Stomach (tissue), 9 donors: ENCODE measurements around the gene DVL3. TPM values are rescaled to one million over a fixed set of nuclear protein-coding genes. Genes with fewer than 3 reads are reported as not detected.

Experiments used
- DNase-seq, 2 donors: peaks; one replicate each; pipeline versions ENCODE4 v3.0.0 to v3.0.0-alpha.2; 2013 to 2019
- H3K27ac ChIP-seq, 5 donors: fragments of 200-600 bp in 4 of 5; sonication (generic) in 4 of 5; one replicate each; pipeline ENCODE4 v1.5.1; 2013 to 2019; ENCODE audit warnings: mild to moderate bottlenecking in 1 of 5, moderate library complexity in 1 of 5
- H3K27me3 ChIP-seq, 3 donors: fragments of 200-600 bp; sonication (generic); one replicate each; pipeline ENCODE4 v1.5.1; 2017 to 2019; ENCODE audit warnings: mixed run types in 1 of 3
- H3K36me3 ChIP-seq, 4 donors: fragments of 200-600 bp; sonication (generic); 1 replicate in 3 of 4; 2 replicates in 1 of 4; pipeline ENCODE4 v1.5.1; 2016 to 2019
- H3K4me1 ChIP-seq, 4 donors: fragments of 200-600 bp; sonication (generic); one replicate each; pipeline ENCODE4 v1.5.1; 2016 to 2019
- H3K4me3 ChIP-seq, 4 donors: fragments of 200-600 bp; sonication (generic) in 3 of 4; one replicate each; pipeline ENCODE4 v1.5.1; 2016 to 2019; ENCODE audit warnings: mild to moderate bottlenecking in 1 of 4
- H3K9me3 ChIP-seq, 4 donors: fragments of 200-600 bp; sonication (generic); one replicate each; pipeline ENCODE4 v1.5.1; 2016 to 2019
- CTCF ChIP-seq, 7 experiments: fragments of 450-650 bp in 4 of 7; fragments of 200-600 bp in 3 of 7; sonication (generic) in 3 of 7; IDR thresholded peaks; one replicate each; pipeline ENCODE4 v1.5.1; 2016 to 2019; ENCODE audit warnings: antibody characterized with exemption in 7 of 7, control low read depth in 2 of 7, mild to moderate bottlenecking in 1 of 7
- EP300 ChIP-seq: sonication (generic); formaldehyde crosslinking; IDR thresholded peaks from one replicate; pipeline ENCODE4 v1.6.1; 2017; ENCODE audit warnings: antibody characterized with exemption
- POLR2A ChIP-seq, 4 donors: fragments of 450-650 bp; IDR thresholded peaks; one replicate each; pipeline ENCODE4 v1.6.1; 2016; ENCODE audit warnings: antibody characterized with exemption in 4 of 4, control low read depth in 2 of 4, mild to moderate bottlenecking in 1 of 4, moderate library complexity in 1 of 4
- POLR2AphosphoS5 ChIP-seq, 3 donors: sonication (generic); formaldehyde crosslinking; IDR thresholded peaks; one replicate each; pipeline ENCODE4 v1.6.1; 2016; ENCODE audit warnings: antibody characterized with exemption in 3 of 3
- WGBS, 5 donors: extraction: QIAGEN DNeasy Blood & Tissue Kit in 3 of 5; methylation state at CpG; one replicate each; pipeline versions ENCODE4 v1.1.5 to v1.1.7; 2013 to 2018; 5-methylcytosine and 5-hydroxymethylcytosine counted together
- intact Hi-C: fragments of 100-400 bp; cut with DNase I; formaldehyde crosslinking; loops from one replicate; pipeline ENCODE4 v1.15.1; 2023; ENCODE audit warnings: low total_unique reads
- polyA plus RNA-seq, 3 donors: library from polyadenylated mRNA; stranded (reverse); fragments of 200-250 nt; gene quantifications; one replicate each; pipeline ENCODE4 v1.2.3, GENCODE V29; 2013
- total RNA-seq, 5 donors: library from RNA; depleted of rRNA; stranded (reverse); fragments of >200 nt; gene quantifications; one replicate each; pipeline versions ENCODE4 v1.1.0 to v1.2.3, GENCODE V29; 2014 to 2016
- donor health status: healthy with polysubstance abuse.
- donor health status: Bipolar disorder and iron deficiency.
- donor health status: healthy.

DVL3 gene
- total and polyA plus RNA-seq, 8 donors, result 21.2 to 107 (median 40.2) TPM

GRCh38 chr3:184175506-184175905 is 20.3 kb downstream of the DVL3 start:
- peak in 1 of 2 donors; percentile 29 for DNase-seq
- Histone ChIP-seq H3K4me1 (peaks cover 29 to 61% (median 49%) of the 10 kb centered on the region in 4 donors), H3K27ac (peak overlapping the region; percentile 89 to 94 (median 92)), H3K27me3 (no peaks in the 10 kb centered on the region), H3K9me3 (no peaks in the 10 kb centered on the region), H3K36me3 (peaks cover 46 to 59% (median 59%) of the 10 kb centered on the region in 4 donors), H3K4me3 (peak overlapping the region; percentile 87 to 100 (median 96))
- 16 to 19% (median 17%) methylated on average over 8 of the region's 8 CpGs for WGBS, 5 donors
- intact Hi-C loops, result no loop called here
- TF ChIP-seq EP300 (no peak), CTCF (IDR thresholded peaks at IDR 0.05) (no peak), POLR2AphosphoS5 (IDR thresholded peaks at IDR 0.05) (no peak), POLR2A (IDR thresholded peaks at IDR 0.05) (no peak)

GRCh38 chr3:184175981-184176376 is 20.8 kb downstream of the DVL3 start:
- Histone ChIP-seq H3K36me3 (peaks cover 46 to 59% (median 59%) of the 10 kb centered on the region in 4 donors), H3K4me3 (peak overlapping the region; percentile 87 to 100 (median 96)), H3K4me1 (peaks cover 29 to 61% (median 49%) of the 10 kb centered on the region in 4 donors), H3K27ac (peak overlapping the region; percentile 37 to 94 (median 92)), H3K27me3 (no peaks in the 10 kb centered on the region), H3K9me3 (no peaks in the 10 kb centered on the region)
- DNase-seq, result no peak
- TF ChIP-seq CTCF (IDR thresholded peaks at IDR 0.05) (no peak), POLR2A (IDR thresholded peaks at IDR 0.05) (no peak)
- 32 to 42% (median 34%) methylated on average over 3 of the region's 3 CpGs for WGBS, 5 donors
- intact Hi-C loops, result no loop called here

DNA sequence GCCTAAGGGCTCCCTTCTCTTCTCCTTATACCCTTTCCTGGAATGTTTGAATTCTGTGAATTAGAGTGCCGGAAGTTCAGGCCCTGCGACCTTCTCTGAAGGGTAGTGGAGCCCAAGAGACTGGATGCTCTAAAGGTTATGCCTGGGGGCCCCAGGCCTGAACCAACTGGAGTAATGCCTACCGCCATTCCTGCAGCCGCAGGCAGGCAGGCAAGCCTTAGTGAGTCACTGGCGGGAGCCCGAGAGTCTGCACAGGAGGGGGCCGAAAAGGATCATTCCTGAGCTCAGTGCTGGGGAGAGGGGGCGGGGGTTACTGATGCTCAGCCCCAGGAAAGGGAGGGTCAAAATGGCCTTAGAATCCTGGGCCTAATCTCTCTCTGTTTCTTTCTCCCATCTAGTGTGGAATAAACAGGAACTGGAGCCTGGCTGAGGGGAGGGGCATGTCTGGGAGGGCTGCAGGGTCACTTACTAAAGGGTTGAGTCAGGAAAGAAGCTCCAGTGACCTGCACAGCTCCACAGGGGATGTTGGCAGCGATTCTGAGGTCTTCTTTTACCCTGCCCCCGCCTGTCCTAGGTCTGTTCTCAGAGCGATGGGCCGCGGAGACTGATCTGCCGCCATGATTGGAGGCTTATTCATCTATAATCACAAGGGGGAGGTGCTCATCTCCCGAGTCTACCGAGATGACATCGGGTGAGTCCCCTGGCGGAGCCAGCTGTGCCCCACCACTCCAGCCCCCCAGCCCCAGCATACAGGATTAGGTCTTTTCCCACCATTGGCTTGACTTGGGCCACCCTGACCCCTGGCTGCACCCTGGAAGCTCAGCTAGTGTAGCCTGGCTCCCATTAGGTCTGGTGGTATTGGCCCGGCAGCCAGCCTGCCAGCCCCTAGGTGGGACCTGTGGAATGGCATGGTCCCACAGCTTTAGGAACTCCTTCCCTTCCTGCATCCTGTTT is 21.5 kb downstream of the DVL3 start:
- peaks cover 46 to 59% (median 59%) of the 10 kb centered on the region in 4 donors for H3K36me3 ChIP-seq
- TF ChIP-seq POLR2AphosphoS5 (IDR thresholded peaks at IDR 0.05) (peak in 1 of 3 donors; percentile 46), CTCF (IDR thresholded peaks at IDR 0.05) (no peak), POLR2A (IDR thresholded peaks at IDR 0.05) (no peak), EP300 (no peak)

DNA sequence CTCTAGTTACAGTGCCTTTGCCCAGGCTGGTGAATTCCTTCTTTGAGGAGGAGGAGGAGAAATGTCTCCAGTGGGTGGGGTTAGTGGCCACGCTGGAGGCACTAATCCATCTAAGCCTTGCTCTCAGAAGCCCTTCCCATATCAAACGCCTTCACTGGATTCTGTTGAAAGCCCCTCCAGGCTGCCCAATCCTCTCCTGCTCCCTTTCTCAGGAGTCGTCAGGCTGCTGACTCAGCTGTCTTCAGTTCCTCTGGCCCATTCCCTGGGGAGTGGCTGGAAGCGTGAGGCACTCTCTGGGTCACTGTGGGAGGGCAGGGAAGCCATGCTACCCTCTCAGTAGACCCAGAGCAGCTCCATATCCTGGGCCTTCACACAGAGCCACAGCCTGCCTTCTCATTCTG is 22.2 kb downstream of the DVL3 start:
- 40 to 59% (median 42%) methylated on average over 3 to 4 of the region's 4 CpGs for WGBS, 5 donors
- intact Hi-C loops, result no loop called here
- peak overlapping the region; percentile 16 to 94 (median 92) for H3K27ac ChIP-seq
- peaks cover 29 to 61% (median 49%) of the 10 kb centered on the region in 4 donors for H3K4me1 ChIP-seq
- TF ChIP-seq POLR2AphosphoS5 (IDR thresholded peaks at IDR 0.05) (no peak), CTCF (IDR thresholded peaks at IDR 0.05) (no peak), POLR2A (IDR thresholded peaks at IDR 0.05) (no peak), EP300 (no peak)
- H3K36me3 ChIP-seq, result peaks cover 52 to 59% (median 59%) of the 10 kb centered on the region in 4 donors
- H3K4me3 ChIP-seq, result peak overlapping the region in 3 of 4 donors; percentile 87 to 100 (median 94)
- DNase-seq, result no peak
- H3K27me3 ChIP-seq, result no peaks in the 10 kb centered on the region
- no peaks in the 10 kb centered on the region for H3K9me3 ChIP-seq

More for the DNA sequence above, 21.5 kb downstream of the DVL3 start:
- H3K4me1 ChIP-seq, result peaks cover 29 to 61% (median 49%) of the 10 kb centered on the region in 4 donors
- WGBS, 5 donors, result 40 to 48% (median 44%) methylated on average over 18 to 19 of the region's 19 CpGs
- intact Hi-C loops, result no loop called here
- no peaks in the 10 kb centered on the region for H3K27me3 ChIP-seq
- H3K4me3 ChIP-seq, result peak overlapping the region; percentile 87 to 100 (median 96)
- peak overlapping the region; percentile 37 to 94 (median 92) for H3K27ac ChIP-seq
- no peaks in the 10 kb centered on the region for H3K9me3 ChIP-seq
- DNase-seq, result peak; percentile 45 to 86
